Stimulated activated CD4-positive, alpha-beta T cell treated with anti-CD3 and anti-CD28 coated beads, Interleukin-1b, Interleukin-23, amount 100 ng/mL, for 1 hour (primary cell): ENCODE data around the gene IMPDH2.
"Not testable (repeated sequence)": the region's sequence is repeated elsewhere in the genome, so short reads cannot be mapped to it uniquely, and the experiment has no call there.

ENCODE experiments used
- DNase-seq, 2 donors: peaks; one replicate each; pipeline ENCODE4 v3.0.0-alpha.2; 2020; ENCODE audit warnings: low read depth in 2 of 2

The IMPDH2 gene

GRCh38 chr3:49021813-49022687 is 7.1 kb downstream of the IMPDH2 start, which contains the start of gene NDUFAF3:
Gene NDUFAF3 (plus strand): TSS chr3:49022121. CDS start chr3:49022145, 24 bp downstream.
- peak; percentile 77 to 88 for DNase-seq

- peak; percentile 95 to 97 for DNase-seq
These were observed 7.9 kb downstream of the IMPDH2 start for GRCh38 chr3:49021213-49021812.

DNA sequence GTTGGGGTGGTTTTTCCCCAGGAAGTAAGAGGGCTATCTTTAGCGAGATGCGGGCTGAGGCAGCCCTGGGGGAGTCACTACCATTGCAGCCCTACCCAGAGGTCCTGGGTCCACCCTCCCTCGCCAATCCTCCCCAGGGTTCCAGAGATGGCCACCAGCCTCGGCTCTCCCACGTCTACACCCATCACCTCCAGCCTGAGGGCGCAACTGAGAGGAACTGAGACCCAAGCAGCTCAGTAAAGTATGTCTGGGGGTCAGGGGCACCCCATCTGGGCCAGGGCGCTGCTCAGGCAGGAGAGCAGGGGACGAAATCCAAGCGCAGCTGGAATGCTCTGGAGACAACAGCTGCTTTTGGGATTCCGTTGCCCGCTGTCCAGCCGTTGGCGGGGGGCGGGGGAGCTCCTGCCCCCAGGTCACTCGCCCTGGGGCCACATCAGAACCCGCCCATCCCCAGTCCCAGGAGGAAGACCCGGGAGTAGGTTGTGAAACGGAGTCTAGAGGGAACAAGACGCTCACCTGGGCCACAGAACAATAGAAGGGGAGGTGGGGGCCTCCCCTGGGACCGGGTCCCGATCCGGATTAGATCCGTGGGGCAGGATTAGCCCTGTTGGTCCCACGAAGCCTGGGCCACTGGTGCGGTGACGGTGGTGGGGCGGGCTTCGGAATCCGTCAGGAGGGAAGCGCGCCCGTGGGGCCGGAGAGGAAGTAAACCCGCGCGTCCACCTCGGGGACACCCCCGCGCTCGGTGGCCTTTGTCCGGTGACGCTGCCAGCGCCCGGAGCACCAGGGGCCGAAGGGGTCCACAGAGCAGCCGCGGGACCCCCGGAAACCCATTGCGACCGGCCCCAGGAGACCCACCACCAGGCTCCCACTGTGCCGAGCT is 8.6 kb downstream of the IMPDH2 start:
- no peak for DNase-seq

- DNase-seq, result no peak
These were observed 9.3 kb downstream of the IMPDH2 start for GRCh38 chr3:49019941-49020329.

- DNase-seq, result no peak
These were observed 10.5 kb downstream of the IMPDH2 start for GRCh38 chr3:49018707-49019006.

DNA sequence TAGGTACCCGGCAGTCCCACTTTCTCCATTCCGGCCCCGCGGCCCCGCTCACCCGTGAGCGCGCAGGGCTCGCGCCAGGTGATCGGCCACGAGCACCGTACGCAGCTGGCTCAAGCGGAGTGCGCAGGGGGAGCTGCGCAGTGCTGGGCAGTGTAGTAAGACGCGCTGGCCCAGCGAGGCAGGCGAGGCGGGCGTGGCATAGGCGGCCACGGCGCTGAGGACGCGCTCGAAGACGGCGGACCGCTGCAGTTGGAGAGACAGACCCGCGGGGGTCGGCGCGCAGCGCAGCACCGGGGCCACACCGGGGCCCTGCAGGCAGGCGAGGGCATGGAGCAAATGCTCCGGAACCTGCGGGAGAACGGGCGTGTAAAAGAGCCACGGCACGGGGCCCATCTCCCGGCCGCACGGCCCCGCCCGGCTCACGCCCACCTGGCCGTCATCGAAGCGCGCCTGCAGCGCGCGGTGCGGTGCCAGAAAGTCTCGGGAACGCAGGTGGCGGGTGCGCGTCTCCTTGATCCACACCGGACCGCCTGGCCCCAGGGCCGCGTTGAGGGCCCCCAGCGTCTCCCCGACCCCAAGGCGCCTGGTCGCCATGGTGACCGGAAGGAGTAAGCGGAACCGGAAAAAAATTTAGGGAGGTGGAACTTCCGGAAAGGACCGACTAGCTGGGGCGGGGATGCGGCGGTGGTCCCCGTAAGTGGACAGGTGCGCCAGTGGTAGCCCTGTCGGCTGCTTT is 11.1 kb downstream of the IMPDH2 start, which contains the start of gene DALRD3:
DALRD3 (minus strand) TSS at position 610 of the 736 bp plus-strand sequence; CDS start at position 594, 16 bp downstream.
- no peak for DNase-seq

GRCh38 chr3:49017229-49017970 is 11.8 kb downstream of the IMPDH2 start:
- no peak for DNase-seq

DNA sequence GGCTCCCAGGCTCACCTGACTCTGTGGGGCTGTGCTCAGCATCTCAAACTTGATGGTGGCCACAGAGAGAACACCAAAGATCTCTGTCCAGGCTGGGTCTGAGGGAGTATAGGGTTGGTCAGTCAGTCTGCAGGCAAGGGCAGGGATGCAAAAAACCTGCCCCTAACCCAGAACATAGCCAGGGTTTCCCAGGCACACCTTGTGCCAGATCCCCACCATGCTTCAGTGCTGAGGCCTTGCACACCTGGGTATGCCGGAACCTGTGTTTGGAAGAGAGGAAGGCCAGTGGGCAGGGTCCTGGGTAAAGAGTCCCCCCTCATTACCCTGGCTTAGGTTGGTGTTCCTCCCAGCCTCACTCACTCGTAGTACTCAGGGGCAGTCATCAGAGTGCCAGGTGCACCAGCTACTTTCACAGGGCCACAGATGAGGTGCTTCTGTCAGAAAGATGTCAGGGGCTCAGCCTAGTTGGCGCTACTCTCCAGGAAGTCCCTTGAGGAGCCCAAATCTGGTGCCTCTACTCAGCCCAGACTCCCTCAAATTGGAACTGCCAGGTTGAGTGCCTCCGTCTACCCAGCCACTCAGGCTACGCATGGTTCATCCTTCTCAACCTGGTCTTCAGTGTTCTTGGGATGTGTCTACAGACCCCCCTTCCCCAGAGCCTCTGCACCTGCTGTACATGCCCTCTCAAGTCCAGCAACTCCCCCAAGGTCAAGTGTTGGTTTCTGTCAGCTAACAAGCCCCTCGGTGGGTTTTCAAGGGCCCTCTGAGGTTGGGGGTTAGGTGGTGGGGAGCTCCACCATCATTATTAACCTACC is 12.6 kb downstream of the IMPDH2 start:
- no peak for DNase-seq

DNA sequence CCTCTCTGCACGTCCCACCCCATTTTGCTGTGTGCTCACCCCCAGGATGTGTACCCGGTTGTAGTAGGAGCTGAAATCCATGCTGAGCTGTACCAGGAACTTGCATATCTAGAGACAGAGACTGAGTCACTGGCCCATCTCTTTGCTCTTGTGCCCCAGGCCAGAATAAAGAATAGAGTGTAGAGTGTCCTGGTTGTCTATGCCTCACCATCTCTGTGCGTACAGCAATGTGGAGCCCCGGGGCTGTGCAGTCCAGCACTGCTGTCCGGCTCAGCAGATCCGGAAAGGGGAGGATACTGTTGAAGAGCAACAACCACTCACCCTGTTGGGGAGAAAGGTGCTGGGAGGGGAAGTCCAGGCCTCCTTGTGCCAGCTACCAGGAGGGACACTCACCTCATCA is 13.4 kb downstream of the IMPDH2 start:
- no peak for DNase-seq

DNA sequence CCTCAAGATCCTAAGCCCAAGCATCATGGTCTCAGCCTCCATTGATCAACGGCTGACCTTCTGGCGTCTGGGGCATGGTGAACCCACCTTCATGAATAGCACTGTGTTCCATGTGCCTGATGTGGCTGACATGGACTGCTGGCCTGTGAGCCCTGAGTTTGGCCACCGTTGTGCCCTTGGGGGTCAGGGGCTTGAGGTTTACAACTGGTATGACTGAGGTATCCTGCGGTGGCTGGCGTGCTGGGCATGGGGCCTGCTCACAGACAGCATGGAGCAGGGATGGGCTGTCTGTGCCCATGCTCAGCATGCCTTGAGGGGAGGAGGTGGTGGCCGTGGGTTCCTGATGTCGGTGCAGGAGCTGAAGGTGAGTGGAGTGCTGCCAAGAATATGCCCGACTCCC is 14.1 kb downstream of the IMPDH2 start:
- DNase-seq, result no peak

GRCh38 chr3:49013738-49014660 is 15.2 kb downstream of the IMPDH2 start:
- DNase-seq, result no peak

DNA sequence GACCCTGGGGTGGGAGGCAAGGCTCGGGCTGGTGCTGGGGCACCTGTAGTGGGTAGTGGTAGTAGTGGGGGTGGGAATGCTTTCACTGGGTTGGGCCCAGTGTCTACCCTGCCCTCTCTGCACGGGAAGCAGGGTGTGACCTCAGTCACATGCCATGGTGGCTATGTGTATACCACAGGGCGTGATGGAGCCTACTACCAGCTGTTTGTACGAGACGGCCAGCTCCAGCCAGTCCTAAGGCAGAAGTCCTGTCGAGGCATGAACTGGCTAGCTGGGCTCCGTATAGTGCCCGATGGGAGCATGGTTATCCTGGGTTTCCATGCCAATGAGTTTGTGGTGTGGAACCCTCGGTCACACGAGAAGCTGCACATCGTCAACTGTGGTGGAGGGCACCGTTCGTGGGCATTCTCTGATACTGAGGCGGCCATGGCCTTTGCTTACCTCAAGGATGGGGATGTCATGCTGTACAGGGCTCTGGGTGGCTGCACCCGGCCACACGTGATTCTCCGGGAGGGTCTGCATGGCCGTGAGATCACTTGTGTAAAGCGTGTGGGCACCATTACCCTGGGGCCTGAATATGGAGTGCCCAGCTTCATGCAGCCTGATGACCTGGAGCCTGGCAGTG is 16.0 kb downstream of the IMPDH2 start:
- no peak for DNase-seq

DNA sequence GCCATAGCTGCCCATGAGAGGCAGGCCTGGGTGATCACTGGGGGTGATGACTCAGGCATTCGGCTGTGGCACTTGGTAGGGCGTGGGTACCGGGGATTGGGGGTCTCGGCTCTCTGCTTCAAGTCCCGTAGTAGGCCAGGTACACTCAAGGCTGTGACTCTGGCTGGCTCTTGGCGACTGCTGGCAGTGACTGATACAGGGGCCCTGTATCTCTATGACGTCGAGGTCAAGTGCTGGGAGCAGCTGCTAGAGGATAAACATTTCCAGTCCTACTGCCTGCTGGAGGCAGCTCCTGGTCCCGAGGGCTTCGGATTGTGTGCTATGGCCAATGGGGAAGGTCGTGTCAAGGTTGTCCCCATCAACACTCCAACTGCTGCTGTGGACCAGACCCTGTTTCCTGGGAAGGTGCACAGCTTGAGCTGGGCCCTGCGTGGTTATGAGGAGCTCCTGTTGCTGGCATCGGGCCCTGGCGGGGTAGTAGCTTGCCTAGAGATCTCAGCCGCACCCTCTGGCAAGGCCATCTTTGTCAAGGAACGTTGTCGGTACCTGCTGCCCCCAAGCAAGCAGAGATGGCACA is 16.7 kb downstream of the IMPDH2 start:
- DNase-seq, result no peak

GRCh38 chr3:49009396-49009795 is 19.8 kb downstream of the IMPDH2 start:
- DNase-seq, result no peak

DNA sequence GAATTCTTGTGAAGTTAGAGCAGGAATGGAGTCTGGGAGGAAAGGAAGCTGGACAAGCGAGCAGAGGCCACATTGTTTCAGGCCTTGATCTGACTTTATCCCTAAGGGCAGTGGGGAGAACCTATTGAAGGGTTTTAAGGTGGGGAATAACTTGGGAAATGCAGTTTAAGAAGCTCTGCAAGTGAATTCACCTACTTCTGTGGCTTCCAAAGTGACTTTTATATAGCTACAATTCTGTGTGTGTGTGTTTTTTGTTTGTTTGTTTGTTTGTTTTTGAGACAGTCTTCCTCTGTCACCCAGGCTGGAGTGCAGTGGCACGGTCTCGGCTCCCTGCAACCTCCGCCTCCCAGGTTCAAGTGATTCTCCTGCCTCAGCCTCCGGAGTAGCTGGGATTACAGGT is 20.6 kb downstream of the IMPDH2 start:
- not testable (repeated sequence) for DNase-seq

- peak; percentile 75 to 81 for DNase-seq
These were observed 21.2 kb downstream of the IMPDH2 start for GRCh38 chr3:49007771-49008528.

DNA sequence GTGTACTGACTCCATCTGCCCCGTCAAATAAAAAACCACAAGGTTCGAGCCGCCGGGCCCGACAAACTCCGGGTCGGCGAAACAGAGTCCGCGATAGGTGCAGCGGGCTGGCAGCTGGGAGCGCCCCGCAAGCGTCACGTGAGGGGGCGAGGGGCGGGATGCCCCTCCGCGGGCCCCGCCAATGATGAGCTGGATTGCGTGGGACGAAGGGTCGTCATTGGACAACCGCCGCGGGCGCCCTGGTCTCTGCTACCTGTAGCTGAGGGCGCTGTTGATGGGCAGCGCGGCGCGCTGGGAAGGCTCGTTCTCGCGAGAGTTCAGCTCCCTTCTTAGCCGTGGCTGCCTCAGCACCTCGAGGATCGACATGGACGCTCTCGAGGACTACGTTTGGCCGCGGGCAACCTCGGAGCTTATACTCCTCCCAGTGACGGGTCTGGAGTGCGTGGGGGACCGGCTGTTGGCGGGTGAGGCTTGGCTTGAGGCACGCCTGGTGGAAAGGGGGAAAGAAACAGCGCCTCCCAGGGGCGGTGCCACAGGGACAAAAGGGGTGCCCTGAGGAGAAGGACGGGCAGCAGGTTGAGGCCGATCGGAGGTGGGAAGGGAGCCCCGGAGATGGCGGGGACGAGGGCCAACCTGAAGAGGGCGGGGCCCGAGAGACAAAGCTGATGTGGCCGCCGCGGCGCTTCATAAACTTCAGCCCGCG is 22.0 kb downstream of the IMPDH2 start, which contains the start of gene WDR6:
WDR6 (plus strand) TSS at position 324 of the 703 bp plus-strand sequence; CDS start at position 365, 41 bp downstream.
- DNase-seq, result peak; percentile 91 to 94
